ENCODE measurements around the gene MORN1. TPM values are rescaled to one million over a fixed set of nuclear protein-coding genes. Genes with fewer than 3 reads are reported as not detected.

MORN1 gene
- total and polyA plus RNA-seq, 2 experiments from 2014 or later: 4.5 to 9.4 TPM

DNA sequence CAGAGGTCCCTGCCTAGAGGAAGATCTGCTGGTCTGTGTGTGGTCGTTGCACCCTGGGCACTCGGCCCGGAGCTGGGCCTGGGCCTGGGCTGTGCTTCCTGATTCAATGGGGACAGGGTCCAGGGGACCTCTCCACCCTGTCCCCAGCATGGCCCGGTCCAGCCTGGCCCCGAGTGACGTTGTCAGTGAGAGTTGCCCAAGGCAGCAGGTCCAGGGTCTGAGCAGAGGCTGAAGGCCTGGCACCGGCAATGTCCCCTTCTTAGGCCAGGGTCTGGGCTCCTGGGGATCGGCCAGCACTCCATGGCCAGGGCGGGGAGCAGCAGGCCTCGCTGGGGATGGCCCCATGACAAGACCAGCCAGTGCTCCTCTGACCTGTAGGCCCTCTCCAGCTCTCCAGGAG is 36.6 kb upstream of the MORN1 start:
- no peaks in the 10 kb centered on the region for H3K9me3 ChIP-seq (ENCODE audit: low read depth)
- no peaks in the 10 kb centered on the region for H3K4me1 ChIP-seq (ENCODE audit: insufficient read depth)
- H3K4me2 ChIP-seq: no peak overlapping the region
- H3K27ac ChIP-seq: no peak overlapping the region
- H3K4me3 ChIP-seq: no peak overlapping the region
- H3K79me2 ChIP-seq: no peaks in the 10 kb centered on the region
- H4K20me1 ChIP-seq (ENCODE audit: insufficient read depth, poor library complexity, severe bottlenecking): no peaks in the 10 kb centered on the region
- 87% methylated on average over 10 of the region's 10 CpGs for whole genome bisulfite sequencing (ENCODE audit: low lambda C conversion rate, missing lambda C conversion rate)
- TF ChIP-seq EZH2phosphoT487 (IDR thresholded peaks at IDR 0.05; ENCODE audit: low read depth, severe bottlenecking, unreplicated experiment) (no peak), EZH2 (IDR thresholded peaks at IDR 0.05; ENCODE audit: borderline replicate concordance) (no peak)
- TF ChIP-seq, protein P1, sequence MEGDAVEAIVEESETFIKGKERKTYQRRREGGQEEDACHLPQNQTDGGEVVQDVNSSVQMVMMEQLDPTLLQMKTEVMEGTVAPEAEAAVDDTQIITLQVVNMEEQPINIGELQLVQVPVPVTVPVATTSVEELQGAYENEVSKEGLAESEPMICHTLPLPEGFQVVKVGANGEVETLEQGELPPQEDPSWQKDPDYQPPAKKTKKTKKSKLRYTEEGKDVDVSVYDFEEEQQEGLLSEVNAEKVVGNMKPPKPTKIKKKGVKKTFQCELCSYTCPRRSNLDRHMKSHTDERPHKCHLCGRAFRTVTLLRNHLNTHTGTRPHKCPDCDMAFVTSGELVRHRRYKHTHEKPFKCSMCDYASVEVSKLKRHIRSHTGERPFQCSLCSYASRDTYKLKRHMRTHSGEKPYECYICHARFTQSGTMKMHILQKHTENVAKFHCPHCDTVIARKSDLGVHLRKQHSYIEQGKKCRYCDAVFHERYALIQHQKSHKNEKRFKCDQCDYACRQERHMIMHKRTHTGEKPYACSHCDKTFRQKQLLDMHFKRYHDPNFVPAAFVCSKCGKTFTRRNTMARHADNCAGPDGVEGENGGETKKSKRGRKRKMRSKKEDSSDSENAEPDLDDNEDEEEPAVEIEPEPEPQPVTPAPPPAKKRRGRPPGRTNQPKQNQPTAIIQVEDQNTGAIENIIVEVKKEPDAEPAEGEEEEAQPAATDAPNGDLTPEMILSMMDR (IDR thresholded peaks at IDR 0.05; ENCODE audit: poor library complexity): no peak
- no peaks in the 10 kb centered on the region for H3K36me3 ChIP-seq (replicated peaks; ENCODE audit: insufficient read depth, low read depth)
- H3K27me3 ChIP-seq: no peaks in the 10 kb centered on the region
- no peaks in the 10 kb centered on the region for H3K9me2 ChIP-seq (replicated peaks; ENCODE audit: insufficient read depth)
- H2AFZ ChIP-seq: no peak overlapping the region
- DNase-seq (ENCODE audit: low spot score): no peak

DNA sequence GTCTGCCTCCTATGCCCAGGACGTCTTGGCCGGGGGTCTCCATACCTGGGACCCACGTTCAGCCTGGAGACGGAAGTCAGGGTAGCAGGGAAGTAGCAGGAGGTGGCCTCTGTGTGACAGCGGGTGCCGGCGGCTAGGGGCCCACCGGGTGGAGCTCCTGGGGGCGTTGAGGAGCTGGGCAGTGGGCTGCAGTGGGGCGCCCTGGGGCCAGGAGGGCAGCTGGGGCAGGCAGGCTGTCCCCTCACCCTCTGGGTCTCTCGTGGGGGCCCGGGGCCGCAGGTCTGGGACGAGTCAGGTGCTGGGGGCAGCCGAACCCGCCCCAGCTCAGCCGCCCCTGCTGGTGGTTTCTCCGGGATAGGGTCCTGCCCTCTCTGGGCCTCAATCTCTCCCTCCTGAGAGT is 35.7 kb upstream of the MORN1 start:
- H3K9me2 ChIP-seq (replicated peaks; ENCODE audit: insufficient read depth): no peaks in the 10 kb centered on the region
- no peak overlapping the region for H2AFZ ChIP-seq
- no peaks in the 10 kb centered on the region for H3K4me1 ChIP-seq (ENCODE audit: insufficient read depth)
- H4K20me1 ChIP-seq (ENCODE audit: insufficient read depth, poor library complexity, severe bottlenecking): no peaks in the 10 kb centered on the region
- no peak overlapping the region for H3K4me3 ChIP-seq
- no peak overlapping the region for H3K27ac ChIP-seq
- no peaks in the 10 kb centered on the region for H3K79me2 ChIP-seq
- H3K27me3 ChIP-seq: no peaks in the 10 kb centered on the region
- no peak for DNase-seq (ENCODE audit: low spot score)
- WGBS (ENCODE audit: low lambda C conversion rate, missing lambda C conversion rate): 94% methylated on average over 12 of the region's 18 CpGs
- H3K4me2 ChIP-seq: no peak overlapping the region
- no peaks in the 10 kb centered on the region for H3K36me3 ChIP-seq (replicated peaks; ENCODE audit: insufficient read depth, low read depth)
- H3K9me3 ChIP-seq (ENCODE audit: low read depth): no peaks in the 10 kb centered on the region
- TF ChIP-seq, protein P1 (IDR thresholded peaks at IDR 0.05; ENCODE audit: poor library complexity): no peak
- TF ChIP-seq EZH2phosphoT487 (IDR thresholded peaks at IDR 0.05; ENCODE audit: low read depth, severe bottlenecking, unreplicated experiment) (no peak), EZH2 (IDR thresholded peaks at IDR 0.05; ENCODE audit: borderline replicate concordance) (no peak)

DNA sequence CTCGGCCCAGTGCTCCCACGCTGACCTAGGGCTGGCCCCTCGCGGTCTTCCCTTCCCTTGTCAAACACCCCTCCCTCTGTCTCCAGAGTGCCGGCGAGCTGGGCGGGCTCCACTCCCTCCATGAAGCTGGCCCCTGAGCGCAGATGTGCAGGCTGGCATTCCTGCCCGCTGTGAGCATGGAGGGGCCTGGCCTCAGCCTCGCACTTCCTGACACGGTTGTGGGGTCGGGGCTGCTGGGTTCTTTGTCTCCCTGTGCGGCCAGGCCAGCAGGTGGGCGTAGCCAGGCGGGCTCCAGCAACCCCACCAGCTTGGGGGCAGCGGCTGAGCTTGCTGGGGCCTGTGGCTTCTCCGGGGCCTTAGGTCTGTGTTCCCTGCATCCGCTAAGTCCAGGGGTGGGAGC is 35.2 kb upstream of the MORN1 start:
- H3K79me2 ChIP-seq: no peaks in the 10 kb centered on the region
- 82% methylated on average over 17 of the region's 18 CpGs for WGBS (ENCODE audit: low lambda C conversion rate, missing lambda C conversion rate)
- no peaks in the 10 kb centered on the region for H3K27me3 ChIP-seq

More for the DNA sequence above, 35.2 kb upstream of the MORN1 start:
- H4K20me1 ChIP-seq (ENCODE audit: insufficient read depth, poor library complexity, severe bottlenecking): no peaks in the 10 kb centered on the region
- no peak overlapping the region for H2AFZ ChIP-seq
- H3K4me2 ChIP-seq: no peak overlapping the region
- no peaks in the 10 kb centered on the region for H3K4me1 ChIP-seq (ENCODE audit: insufficient read depth)
- no peaks in the 10 kb centered on the region for H3K9me3 ChIP-seq (ENCODE audit: low read depth)
- DNase-seq (ENCODE audit: low spot score): no peak
- TF ChIP-seq EZH2phosphoT487 (IDR thresholded peaks at IDR 0.05; ENCODE audit: low read depth, severe bottlenecking, unreplicated experiment): no peak
- no peak for TF ChIP-seq EZH2 (IDR thresholded peaks at IDR 0.05; ENCODE audit: borderline replicate concordance)
- TF ChIP-seq, protein P1 (IDR thresholded peaks at IDR 0.05; ENCODE audit: poor library complexity): no peak
- no peaks in the 10 kb centered on the region for H3K9me2 ChIP-seq (replicated peaks; ENCODE audit: insufficient read depth)
- H3K4me3 ChIP-seq: no peak overlapping the region
- no peaks in the 10 kb centered on the region for H3K36me3 ChIP-seq (replicated peaks; ENCODE audit: insufficient read depth, low read depth)
- no peak overlapping the region for H3K27ac ChIP-seq

Data from hepatocyte (in vitro differentiated cells).